ENCODE results near the gene IPCEF1.
"Not testable (repeated sequence)": the region's sequence is repeated elsewhere in the genome, so short reads cannot be mapped to it uniquely, and the experiment has no call there.

IPCEF1 gene

GRCh38 chr6:154341871-154342270, 14.7 kb downstream of the IPCEF1 start:
- no peak for TF ChIP-seq CTCF (IDR thresholded peaks at IDR 0.05; ENCODE audit: low read depth, low read length, missing control alignments)
- Histone ChIP-seq H3K27me3 (replicated peaks) (no peaks in the 10 kb centered on the region), H3K27ac (no peak overlapping the region)

GRCh38 chr6:154341336-154341735, 15.3 kb downstream of the IPCEF1 start:
- no peak for TF ChIP-seq CTCF (IDR thresholded peaks at IDR 0.05; ENCODE audit: low read depth, low read length, missing control alignments)
- no peak overlapping the region for H3K4me3 ChIP-seq (ENCODE audit: low read depth, low read length)
- in situ Hi-C loops (cut with HindIII; ENCODE audit: low pct_ligation_motif_present, low sequenced_read_pairs): no loop called here

More at GRCh38 chr6:154341871-154342270, 14.7 kb downstream of the IPCEF1 start:
- Histone ChIP-seq H3K36me3 (replicated peaks) (no peaks in the 10 kb centered on the region), H3K4me3 (ENCODE audit: low read depth, low read length) (no peak overlapping the region)
- DNase-seq: no peak
- in situ Hi-C loops (cut with HindIII; ENCODE audit: low pct_ligation_motif_present, low sequenced_read_pairs): no loop called here

GRCh38 chr6:154337406-154338005, 19.1 kb downstream of the IPCEF1 start:
- Histone ChIP-seq H3K4me3 (ENCODE audit: low read depth, low read length) (no peak overlapping the region), H3K27me3 (replicated peaks) (no peaks in the 10 kb centered on the region), H3K36me3 (replicated peaks) (no peaks in the 10 kb centered on the region), H3K27ac (no peak overlapping the region)
- TF ChIP-seq CTCF (IDR thresholded peaks at IDR 0.05; ENCODE audit: low read depth, low read length, missing control alignments): no peak
- no peak for DNase-seq
- in situ Hi-C loops (cut with HindIII; ENCODE audit: low pct_ligation_motif_present, low sequenced_read_pairs): no loop called here

More at GRCh38 chr6:154341336-154341735, 15.3 kb downstream of the IPCEF1 start:
- H3K27me3 ChIP-seq (replicated peaks): no peaks in the 10 kb centered on the region
- no peak overlapping the region for H3K27ac ChIP-seq
- H3K36me3 ChIP-seq (replicated peaks): no peaks in the 10 kb centered on the region
- no peak for DNase-seq

- H3K4me3 ChIP-seq (ENCODE audit: low read depth, low read length); H3K27me3 ChIP-seq (replicated peaks); DNase-seq; H3K27ac ChIP-seq; in situ Hi-C loops (cut with HindIII; ENCODE audit: low pct_ligation_motif_present, low sequenced_read_pairs); H3K36me3 ChIP-seq (replicated peaks): not testable (repeated sequence)
Measured at GRCh38 chr6:154334147-154334546, 22.5 kb downstream of the IPCEF1 start.

GRCh38 chr6:154331750-154332149, 24.9 kb downstream of the IPCEF1 start:
- Histone ChIP-seq H3K36me3 (replicated peaks) (no peaks in the 10 kb centered on the region), H3K4me3 (ENCODE audit: low read depth, low read length) (no peak overlapping the region), H3K27ac (no peak overlapping the region), H3K27me3 (replicated peaks) (no peaks in the 10 kb centered on the region)
- no peak for TF ChIP-seq CTCF (IDR thresholded peaks at IDR 0.05; ENCODE audit: low read depth, low read length, missing control alignments)
- in situ Hi-C loops (cut with HindIII; ENCODE audit: low pct_ligation_motif_present, low sequenced_read_pairs): no loop called here
- no peak for DNase-seq

- no peak for TF ChIP-seq CTCF (IDR thresholded peaks at IDR 0.05; ENCODE audit: low read depth, low read length, missing control alignments)
- no peaks in the 10 kb centered on the region for H3K27me3 ChIP-seq (replicated peaks)
- H3K36me3 ChIP-seq (replicated peaks): no peaks in the 10 kb centered on the region
- in situ Hi-C loops (cut with HindIII; ENCODE audit: low pct_ligation_motif_present, low sequenced_read_pairs): no loop called here
- DNase-seq: no peak
- H3K4me3 ChIP-seq (ENCODE audit: low read depth, low read length): no peak overlapping the region
- H3K27ac ChIP-seq: no peak overlapping the region
Measured at GRCh38 chr6:154329350-154330170, 27.0 kb downstream of the IPCEF1 start.

GRCh38 chr6:154327313-154327712, 29.3 kb downstream of the IPCEF1 start:
- H3K36me3 ChIP-seq (replicated peaks); DNase-seq; H3K4me3 ChIP-seq (ENCODE audit: low read depth, low read length); H3K27ac ChIP-seq; H3K27me3 ChIP-seq (replicated peaks); in situ Hi-C loops (cut with HindIII; ENCODE audit: low pct_ligation_motif_present, low sequenced_read_pairs): not testable (repeated sequence)

Measured in brain microvascular endothelial cell (primary cell).